Liver (tissue), 9 donors: ENCODE data around the gene MYL4. TPM values are rescaled to one million over a fixed set of nuclear protein-coding genes. Genes with fewer than 3 reads are reported as not detected.
A peak's percentile ranks its signal among the peaks of the same experiment; 100 is the strongest.

Source experiments
- DNase-seq: peaks from one replicate; pipeline ENCODE4 v3.0.0-alpha.2; 2017; ENCODE audit warnings: low spot score
- H3K27ac ChIP-seq, 2 donors: one replicate each; pipeline ENCODE4 v1.7.0; 2013; ENCODE audit warnings: inconsistent platforms in 2 of 2, low read length in 2 of 2, control low read depth in 1 of 2, low read depth in 1 of 2, mild to moderate bottlenecking in 1 of 2
- H3K27me3 ChIP-seq, 4 donors: one replicate each; pipeline versions ENCODE4 v1.6.1 to v1.7.0; 2013; ENCODE audit warnings: low read length in 3 of 4, inconsistent platforms in 1 of 4, mild to moderate bottlenecking in 1 of 4, moderate library complexity in 1 of 4; ENCODE audit not compliant: control insufficient read depth in 4 of 4, insufficient read depth in 4 of 4
- H3K36me3 ChIP-seq, 4 donors: one replicate each; pipeline versions ENCODE4 v1.6.1 to v1.7.0; 2013; ENCODE audit warnings: low read length in 3 of 4, mild to moderate bottlenecking in 3 of 4, low read depth in 1 of 4, moderate library complexity in 1 of 4; ENCODE audit not compliant: control insufficient read depth in 4 of 4, insufficient read depth in 3 of 4
- H3K4me1 ChIP-seq, 4 donors: one replicate each; pipeline versions ENCODE4 v1.6.1 to v1.7.0; 2013; ENCODE audit warnings: low read length in 3 of 4, mild to moderate bottlenecking in 3 of 4, moderate library complexity in 1 of 4; ENCODE audit not compliant: control insufficient read depth in 4 of 4, insufficient read depth in 4 of 4
- H3K4me3 ChIP-seq, 3 donors: one replicate each; pipeline versions ENCODE4 v1.6.1 to v1.7.0; 2013; ENCODE audit warnings: low read length in 3 of 3, control low read depth in 1 of 3, low read depth in 1 of 3, mild to moderate bottlenecking in 1 of 3
- H3K9ac ChIP-seq, 2 donors: one replicate each; pipeline ENCODE4 v1.7.0; 2013; ENCODE audit warnings: low read length in 2 of 2, mild to moderate bottlenecking in 2 of 2, moderate library complexity in 2 of 2, control low read depth in 1 of 2, low read depth in 1 of 2
- H3K9me3 ChIP-seq, 4 donors: one replicate each; pipeline versions ENCODE4 v1.6.1 to v1.7.0; 2013; ENCODE audit warnings: low read length in 3 of 4; ENCODE audit not compliant: control insufficient read depth in 4 of 4
- ATF3 ChIP-seq: IDR thresholded peaks from 2 replicates; pipeline ENCODE4 v1.6.1; 2016; ENCODE audit warnings: antibody characterized with exemption
- CTCF ChIP-seq: fragments of 150-350 bp; IDR thresholded peaks from 2 replicates; pipeline ENCODE4 v1.5.1; 2017; ENCODE audit warnings: improper control_type of control experiment, low read depth, low read length; ENCODE audit not compliant: missing input control
- EGR1 ChIP-seq, 2 donors: IDR thresholded peaks; 2 replicates each; pipeline ENCODE4 v1.6.1; 2016 to 2018; ENCODE audit warnings: antibody characterized with exemption in 2 of 2, low read depth in 2 of 2
- FOXA1 ChIP-seq: IDR thresholded peaks from 2 replicates; pipeline ENCODE4 v1.6.1; 2016; ENCODE audit warnings: antibody characterized with exemption
- FOXA2 ChIP-seq: IDR thresholded peaks from 2 replicates; pipeline ENCODE4 v1.6.1; 2016; ENCODE audit warnings: antibody characterized with exemption
- GABPA ChIP-seq, 2 donors: IDR thresholded peaks in 1 of 2; conservative IDR thresholded peaks in 1 of 2; 2 replicates each; pipeline ENCODE4 v1.6.1; 2016; ENCODE audit warnings: antibody characterized with exemption in 2 of 2, mild to moderate bottlenecking in 1 of 2, moderate library complexity in 1 of 2
- HNF4A ChIP-seq, 2 donors: conservative IDR thresholded peaks; 2 replicates each; pipeline ENCODE4 v1.6.1; 2016; ENCODE audit warnings: antibody characterized with exemption in 2 of 2, mild to moderate bottlenecking in 2 of 2
- HNF4G ChIP-seq: IDR thresholded peaks from 2 replicates; pipeline ENCODE4 v1.6.1; 2016; ENCODE audit warnings: antibody characterized with exemption
- JUND ChIP-seq, 2 donors: IDR thresholded peaks; 2 replicates each; pipeline ENCODE4 v1.6.1; 2016; ENCODE audit warnings: antibody characterized with exemption in 2 of 2
- MAX ChIP-seq: IDR thresholded peaks from 2 replicates; pipeline ENCODE4 v1.6.1; 2016; ENCODE audit warnings: antibody characterized with exemption
- NR2F2 ChIP-seq: IDR thresholded peaks from 2 replicates; pipeline ENCODE4 v1.6.1; 2016; ENCODE audit warnings: antibody characterized with exemption
- RAD21 ChIP-seq, 2 donors: IDR thresholded peaks; 2 replicates each; pipeline ENCODE4 v1.6.1; 2016; ENCODE audit warnings: antibody characterized with exemption in 2 of 2, mild to moderate bottlenecking in 2 of 2
- REST ChIP-seq: IDR thresholded peaks from 2 replicates; pipeline ENCODE4 v1.6.1; 2016; ENCODE audit warnings: antibody characterized with exemption, mild to moderate bottlenecking
- RXRA ChIP-seq, 2 donors: IDR thresholded peaks; 2 replicates each; pipeline ENCODE4 v1.6.1; 2017 to 2018; ENCODE audit warnings: antibody characterized with exemption in 2 of 2, mild to moderate bottlenecking in 1 of 2
- SP1 ChIP-seq: IDR thresholded peaks from 2 replicates; pipeline ENCODE4 v1.6.1; 2018; ENCODE audit warnings: antibody characterized with exemption, mild to moderate bottlenecking
- TAF1 ChIP-seq: conservative IDR thresholded peaks from 2 replicates; pipeline ENCODE4 v1.6.1; 2016; ENCODE audit warnings: antibody characterized with exemption, mild to moderate bottlenecking
- YY1 ChIP-seq: IDR thresholded peaks from 2 replicates; pipeline ENCODE4 v1.6.1; 2016; ENCODE audit warnings: antibody characterized with exemption, mild to moderate bottlenecking
- ZBTB33 ChIP-seq: IDR thresholded peaks from 2 replicates; pipeline ENCODE4 v1.6.1; 2016; ENCODE audit warnings: antibody characterized with exemption
- WGBS: extraction: QIAGEN DNeasy Blood & Tissue Kit; methylation state at CpG from one replicate; pipeline ENCODE4 v1.1.7; 2013; 5-methylcytosine and 5-hydroxymethylcytosine counted together
- polyA plus RNA-seq, 2 donors: library from polyadenylated mRNA; stranded (reverse) in 1 of 2; unstranded in 1 of 2; fragments of 200-250 nt in 1 of 2; fragments of >200 nt in 1 of 2; fragmentation: Nextera tagmentation in 1 of 2; extraction: Ambion mirVana in 1 of 2; gene quantifications; one replicate each; pipeline versions ENCODE4 v1.2.1 to v1.2.3, GENCODE V29; 2013 to 2015
- total RNA-seq, 2 donors: library from RNA; depleted of rRNA; stranded (reverse); fragments of >200 nt; gene quantifications; one replicate each; pipeline ENCODE4 v1.2.3, GENCODE V29; 2014
- donor health status: healthy.
- donor health status: healthy.
- donor health status: healthy.
- donor health status: healthy.
- donor health status: healthy.

MYL4 gene
- total and polyA plus RNA-seq, 4 donors, result 0.19 to 215 (median 0.22) TPM; not detected in 1

- no peaks in the 10 kb centered on the region for H3K36me3 ChIP-seq
- no peak for TF ChIP-seq REST
- no peak for TF ChIP-seq JUND (IDR thresholded peaks at IDR 0.05)
- no peak for TF ChIP-seq FOXA2
- TF ChIP-seq TAF1, result no peak
- no peak for TF ChIP-seq SP1
- no peak for TF ChIP-seq EGR1 (IDR thresholded peaks at IDR 0.05; ENCODE audit: low read depth in 2 of 2)
- TF ChIP-seq GABPA (IDR thresholded peaks at IDR 0.05 in 1 of 2, conservative IDR thresholded peaks at IDR 0.05 in 1 of 2), result no peak
- TF ChIP-seq CTCF, result no peak
- TF ChIP-seq RXRA (IDR thresholded peaks at IDR 0.05), result peak in 1 of 2 donors; percentile 55
- no peak for TF ChIP-seq NR2F2
- TF ChIP-seq YY1, result peak; percentile 44
- TF ChIP-seq ZBTB33, result no peak
- no peak for TF ChIP-seq HNF4A (conservative IDR thresholded peaks at IDR 0.05)
- no peak for TF ChIP-seq FOXA1
- TF ChIP-seq MAX, result no peak
- TF ChIP-seq ATF3, result no peak
- no peak for TF ChIP-seq HNF4G
- peak in 1 of 2 donors; percentile 43 for TF ChIP-seq RAD21 (IDR thresholded peaks at IDR 0.05)
- WGBS, result 38% methylated on average over 10 of the region's 10 CpGs
- H3K4me3 ChIP-seq, result peak overlapping the region; percentile 38 to 78 (median 40)
- no peaks in the 10 kb centered on the region for H3K27me3 ChIP-seq
- peaks cover 0 to 19% (median 11%) of the 10 kb centered on the region in 4 donors for H3K4me1 ChIP-seq
- H3K9ac ChIP-seq, result peak overlapping the region; percentile 5 to 56
- DNase-seq, result no peak
- peak overlapping the region; percentile 73 to 81 for H3K27ac ChIP-seq
- H3K9me3 ChIP-seq, result no peaks in the 10 kb centered on the region
These were observed 21.7 kb downstream of the MYL4 start for GRCh38 chr17:47230864-47231263.
